Amniotic stem cell (primary cell): Measurements from ENCODE around the gene MAGI1.
A peak's percentile ranks its signal among the peaks of the same experiment; 100 is the strongest.
"Not testable (repeated sequence)": the region's sequence is repeated elsewhere in the genome, so short reads cannot be mapped to it uniquely, and the experiment has no call there.

Source experiments
- DNase-seq: peaks from one replicate; lab custom pipeline; 2025; lab: John Stamatoyannopoulos, UW

The MAGI1 gene

GRCh38 chr3:65587650-65588439 lies 450.9 kb downstream of the MAGI1 start:
- DNase-seq: no peak

GRCh38 chr3:65584913-65585312 lies 453.8 kb downstream of the MAGI1 start:
- DNase-seq: no peak

DNA sequence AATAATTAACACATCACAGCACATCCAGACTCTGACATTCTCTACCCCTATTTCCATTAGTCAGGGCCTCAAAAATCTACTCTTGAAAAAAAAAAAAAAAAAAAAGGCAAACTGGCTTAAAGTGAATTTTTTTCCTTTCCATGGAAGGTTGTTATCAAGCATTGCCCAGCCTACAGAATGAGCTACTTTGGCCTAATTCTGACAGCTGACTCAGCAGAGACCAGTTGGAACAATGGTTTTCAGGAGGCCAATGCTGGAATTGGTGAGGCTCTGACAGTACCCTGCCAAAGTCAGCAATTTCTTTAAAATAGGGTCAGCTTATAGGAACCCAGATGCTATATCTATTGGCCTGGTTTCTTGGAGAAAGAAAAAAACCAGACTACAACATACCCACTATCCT lies 454.7 kb downstream of the MAGI1 start:
- no peak for DNase-seq

GRCh38 chr3:65583188-65583587 lies 455.5 kb downstream of the MAGI1 start:
- DNase-seq: no peak

- no peak for DNase-seq
Measured at GRCh38 chr3:65582012-65582717, 456.6 kb downstream of the MAGI1 start.

DNA sequence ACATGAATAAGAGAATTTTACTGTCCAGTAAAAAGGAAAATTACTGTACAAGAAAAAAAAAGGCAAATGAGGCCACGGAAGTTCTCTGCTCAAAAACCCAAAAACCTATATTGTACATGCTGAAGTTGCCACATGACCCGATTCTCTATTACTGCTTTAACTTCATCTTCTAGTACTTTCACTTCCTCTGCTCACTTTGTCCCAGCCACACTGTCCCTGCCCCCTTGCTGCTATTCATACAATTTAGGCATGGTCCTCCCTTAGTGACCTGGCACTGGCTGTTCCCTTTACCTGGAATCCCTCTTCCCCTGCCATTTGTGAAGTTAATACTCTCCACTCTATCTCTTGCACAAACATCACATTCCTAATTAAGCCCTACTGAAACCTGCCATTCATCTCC lies 457.4 kb downstream of the MAGI1 start:
- no peak for DNase-seq

- DNase-seq: no peak
Measured at GRCh38 chr3:65578861-65579260, 459.9 kb downstream of the MAGI1 start.

GRCh38 chr3:65577843-65578430 lies 460.8 kb downstream of the MAGI1 start:
- DNase-seq: no peak

GRCh38 chr3:65576966-65577365 lies 461.8 kb downstream of the MAGI1 start:
- peak; percentile 18 for DNase-seq

DNA sequence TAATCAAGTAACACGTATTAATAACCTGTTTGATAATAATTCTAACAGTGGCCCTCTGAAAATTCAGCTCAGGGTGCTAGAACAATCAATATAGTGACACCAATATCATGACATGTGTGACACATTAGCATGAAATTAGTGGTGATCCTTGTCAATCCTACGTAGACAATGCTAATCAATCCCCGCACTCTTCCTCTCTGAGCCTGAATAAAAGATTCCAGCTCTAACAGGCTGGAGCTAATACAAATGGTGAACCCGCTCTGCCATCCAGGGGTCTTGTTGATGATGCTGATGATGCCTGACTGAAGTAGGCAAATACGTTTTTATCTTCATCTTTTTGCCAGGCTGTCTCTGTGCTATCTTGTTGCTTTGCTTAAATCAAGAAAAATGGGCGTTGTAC lies 462.5 kb downstream of the MAGI1 start:
- no peak for DNase-seq

DNA sequence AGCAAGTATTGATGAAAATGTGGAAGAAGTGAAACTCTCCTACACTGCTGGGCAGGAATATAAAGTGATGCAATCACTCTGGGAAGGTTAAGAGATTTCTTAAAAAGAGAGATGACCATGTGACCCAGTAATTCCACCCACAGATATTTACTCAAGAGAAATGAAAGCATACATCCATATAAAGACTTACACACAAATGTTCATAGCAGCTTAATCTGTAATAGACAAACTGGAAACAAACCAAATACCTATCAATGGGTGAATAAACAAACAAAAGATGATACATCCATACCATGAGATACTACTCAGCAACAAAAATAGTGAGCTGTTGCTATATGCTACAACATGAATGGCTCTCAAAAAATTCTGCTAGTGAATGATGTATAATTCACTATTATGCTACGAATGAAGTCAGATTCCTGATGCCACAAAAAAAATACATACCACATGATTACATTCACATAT lies 463.3 kb downstream of the MAGI1 start:
- peak; percentile 83 for DNase-seq

GRCh38 chr3:65573548-65574116 lies 465.1 kb downstream of the MAGI1 start:
- DNase-seq: no peak

DNA sequence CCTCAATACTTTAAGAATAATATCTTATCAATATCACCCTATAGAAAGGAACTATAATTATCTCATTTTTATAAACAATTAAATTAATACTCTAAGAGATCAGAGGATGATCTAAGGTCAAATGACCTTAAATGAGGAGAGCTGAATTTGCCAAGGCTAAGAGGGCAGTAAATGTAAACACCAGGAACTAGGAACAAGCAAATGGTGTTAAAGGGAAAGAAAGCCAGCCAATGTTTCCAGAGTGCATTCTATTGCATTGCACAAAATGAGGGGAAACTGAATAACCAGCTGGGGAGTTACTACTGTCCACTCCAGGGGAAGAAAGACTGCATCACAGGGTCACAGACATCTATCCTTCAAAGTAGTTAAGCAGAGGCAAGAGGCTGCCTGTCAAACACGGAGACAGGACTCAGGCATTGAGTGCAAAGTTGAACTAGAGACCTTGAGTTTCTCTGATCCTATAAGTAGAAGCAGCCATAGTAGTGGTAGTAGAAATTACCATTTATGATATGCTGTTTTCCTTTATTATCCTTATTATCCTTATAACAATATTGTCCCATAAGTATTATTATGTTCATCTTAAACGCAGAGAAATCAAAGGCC lies 466.4 kb downstream of the MAGI1 start:
- DNase-seq: no peak

DNA sequence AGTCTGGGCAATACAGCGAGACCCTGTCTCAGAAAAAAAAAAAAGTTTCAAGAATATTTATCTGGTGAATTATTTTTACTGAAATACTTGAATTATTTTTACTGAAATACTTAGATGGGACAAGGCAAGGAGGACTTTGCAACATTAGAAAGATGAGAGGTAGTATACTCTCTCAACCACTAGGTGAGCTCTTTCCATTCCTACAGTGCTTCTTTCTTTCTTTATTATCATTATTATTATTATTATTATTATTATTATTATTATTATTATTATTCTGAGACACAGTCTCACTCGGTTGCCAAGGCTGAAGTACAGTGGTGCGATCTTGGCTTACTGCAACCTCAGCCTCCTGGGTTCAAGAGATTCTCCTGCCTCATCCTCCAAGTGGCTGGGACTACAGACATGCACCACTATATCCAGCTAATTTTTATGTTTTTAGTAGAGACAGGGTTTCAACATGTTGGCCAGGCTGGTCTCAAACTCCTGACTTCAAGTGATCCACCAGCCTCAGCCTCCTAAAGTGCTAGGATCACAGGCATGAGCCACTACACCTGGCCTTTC lies 468.8 kb downstream of the MAGI1 start:
- DNase-seq: no peak

DNA sequence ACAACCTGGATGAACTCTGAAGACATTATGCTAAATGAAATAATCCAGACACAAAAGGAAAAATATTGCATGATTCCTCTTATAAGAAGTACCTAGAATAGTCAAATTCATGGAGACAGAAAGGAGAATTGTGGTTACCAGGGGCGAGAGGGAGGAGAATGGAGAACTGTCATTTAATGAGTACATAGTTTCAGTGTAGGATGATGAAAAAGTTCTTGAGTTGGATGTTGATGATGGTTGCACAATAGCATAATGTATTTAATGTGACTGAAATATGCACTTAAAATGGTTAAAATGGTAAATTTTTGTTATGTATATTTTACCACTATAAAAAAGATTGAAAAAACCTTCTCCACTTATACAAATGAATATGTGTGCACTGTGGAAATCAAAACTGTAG lies 469.6 kb downstream of the MAGI1 start:
- DNase-seq: no peak

- DNase-seq: no peak
Measured at GRCh38 chr3:65568497-65568896, 470.2 kb downstream of the MAGI1 start.

GRCh38 chr3:65565744-65566143 lies 473.0 kb downstream of the MAGI1 start:
- not testable (repeated sequence) for DNase-seq

DNA sequence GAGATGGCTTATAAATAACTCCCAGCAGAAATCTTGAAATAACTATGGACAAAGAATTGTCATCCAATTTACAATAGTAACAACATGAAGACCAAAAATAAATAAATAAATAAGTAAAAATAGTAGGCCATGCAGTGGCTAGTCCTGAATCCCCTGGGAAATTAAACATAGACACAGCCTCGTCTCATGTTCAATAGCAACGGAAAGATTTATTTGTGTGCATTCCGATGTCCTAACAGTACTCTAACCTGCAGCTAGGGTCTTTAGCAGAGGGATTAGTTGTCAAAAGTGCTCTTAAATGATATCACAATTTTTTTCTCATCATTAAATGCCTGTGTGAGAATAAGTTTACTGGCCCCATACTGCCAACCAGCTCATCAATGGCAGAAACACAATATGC lies 474.2 kb downstream of the MAGI1 start:
- no peak for DNase-seq

DNA sequence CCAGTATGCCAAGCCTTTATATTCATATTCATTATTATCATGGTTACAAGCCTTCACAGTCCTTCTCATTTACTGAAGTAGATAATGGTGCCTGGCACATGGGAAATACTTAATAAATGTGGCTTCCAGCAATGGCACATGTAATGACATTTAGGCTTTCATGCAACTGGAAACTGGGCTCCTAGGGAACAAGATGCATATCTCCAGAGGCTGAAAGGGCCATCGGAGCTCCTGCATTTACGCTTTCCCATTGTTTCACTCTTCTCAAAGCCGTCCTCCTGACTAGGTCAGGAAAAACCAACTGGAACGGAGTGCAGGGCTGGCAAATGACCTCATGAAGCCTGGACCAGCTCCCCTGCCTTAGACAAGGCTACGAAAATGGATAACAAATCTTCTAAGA lies 474.9 kb downstream of the MAGI1 start:
- no peak for DNase-seq

DNA sequence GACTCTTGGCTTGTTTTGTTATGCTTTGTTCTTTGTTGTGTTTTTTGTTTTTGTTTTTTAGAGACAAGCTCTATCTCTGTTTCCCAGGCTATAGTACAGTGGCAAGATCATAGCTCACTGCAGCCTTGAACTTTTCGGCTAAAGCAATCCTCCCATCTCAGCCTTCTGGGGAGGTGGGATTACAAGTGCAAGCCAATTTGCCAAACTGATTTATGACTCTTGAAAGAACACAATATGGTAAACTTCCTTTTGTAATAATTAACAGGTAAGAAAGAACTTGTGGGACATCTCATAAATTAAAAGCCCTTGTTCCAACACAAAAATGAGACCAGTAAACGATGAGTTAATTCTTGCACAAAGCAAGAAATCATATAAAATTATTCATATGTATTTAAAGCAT lies 476.3 kb downstream of the MAGI1 start:
- no peak for DNase-seq

GRCh38 chr3:65561617-65562016 lies 477.1 kb downstream of the MAGI1 start:
- no peak for DNase-seq

DNA sequence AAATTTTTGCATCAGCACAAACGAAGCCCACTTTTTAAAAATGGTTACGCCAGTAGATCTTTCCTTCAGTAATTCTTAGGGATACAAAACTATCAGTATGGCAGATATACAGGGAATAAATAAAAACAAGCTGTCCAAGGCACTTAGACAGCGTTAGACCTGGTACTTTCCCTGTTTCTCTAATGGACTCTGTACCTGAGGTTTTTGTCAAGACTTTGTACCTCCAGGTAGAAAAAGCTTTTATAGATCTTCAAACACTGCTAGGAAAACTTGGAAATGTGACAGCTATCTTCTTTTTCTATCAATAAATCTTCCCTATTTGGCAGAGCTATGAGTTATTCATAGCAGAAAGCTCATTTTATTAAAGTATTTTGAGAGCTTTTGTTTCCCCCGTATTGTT lies 477.8 kb downstream of the MAGI1 start:
- no peak for DNase-seq
